Measurements from ENCODE around the gene ZNF700. TPM values are rescaled to one million over a fixed set of nuclear protein-coding genes. Genes with fewer than 3 reads are reported as not detected.

Gene ZNF700
- total RNA-seq, 2 donors from 2014 or later: 11.6 to 19.2 TPM

DNA sequence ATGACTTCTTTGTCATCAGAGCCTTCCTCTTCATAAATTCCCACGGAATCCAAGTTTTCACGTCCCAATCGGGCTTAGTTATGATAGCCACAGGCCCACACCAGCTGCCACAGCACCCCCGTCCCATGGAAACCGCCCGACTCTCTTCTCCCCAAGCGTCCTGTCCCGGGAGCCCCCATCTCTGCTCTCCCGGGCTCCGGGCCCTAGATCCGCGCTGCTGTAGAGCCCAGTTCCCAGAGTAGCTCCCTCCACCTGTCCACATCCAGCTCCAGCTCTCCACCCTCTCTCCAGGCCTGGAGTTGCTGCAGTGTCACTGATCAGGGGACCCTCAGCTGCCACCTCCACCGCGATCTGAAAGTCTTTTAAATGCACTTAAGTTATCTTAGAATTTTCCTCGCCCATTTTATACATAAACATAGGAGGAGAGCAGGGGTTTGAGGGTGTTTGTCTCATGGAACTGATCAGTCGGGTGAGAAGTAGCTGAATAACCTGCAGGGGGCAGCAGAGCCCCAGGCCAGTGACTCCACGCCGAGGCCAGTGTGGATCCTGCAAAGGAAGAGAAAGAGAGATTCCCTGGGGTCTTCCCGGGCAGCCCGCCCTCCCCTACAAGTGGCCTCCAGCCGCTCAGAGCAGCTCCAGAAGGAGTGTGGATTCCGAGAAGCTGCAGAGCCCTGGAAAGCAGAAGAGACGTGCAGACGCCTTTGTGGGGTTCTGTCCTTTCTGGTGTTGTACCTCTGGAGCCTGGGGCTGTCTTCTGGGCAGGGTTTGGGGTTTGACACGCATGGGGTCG is 38.9 kb downstream of the ZNF700 start:
- H3K9ac ChIP-seq (ENCODE audit: extremely low read depth, low read length, poor library complexity, severe bottlenecking): no peak overlapping the region
- Mint-ChIP-seq H3K9me3 (peaks cover 44% of the 10 kb centered on the region), H3K36me3 (ENCODE audit: low read depth) (peaks cover 12% of the 10 kb centered on the region), H3K27ac (peak overlapping the region; percentile 87), H3K4me1 (peaks cover 17% of the 10 kb centered on the region), H3K27me3 (ENCODE audit: insufficient read depth) (peaks cover 18% of the 10 kb centered on the region), H3K4me3 (peak overlapping the region; percentile 66)
- peak; percentile 89 for DNase-seq
- no peaks in the 10 kb centered on the region for H3K36me3 ChIP-seq (ENCODE audit: control insufficient read depth, insufficient read depth, low read length)
- H3K9me3 ChIP-seq (ENCODE audit: control insufficient read depth, low read length): no peaks in the 10 kb centered on the region
- peak overlapping the region; percentile 88 for H3K4me3 ChIP-seq (ENCODE audit: low read length)
- H3K27ac ChIP-seq (ENCODE audit: low read depth, low read length): no peak overlapping the region
- 39 to 40% methylated on average over 4 to 26 of the region's 26 CpGs for WGBS, 2 experiments (ENCODE audit: insufficient coverage in 1 of 2, insufficient read length in 1 of 2)
- TF ChIP-seq, protein P1, sequence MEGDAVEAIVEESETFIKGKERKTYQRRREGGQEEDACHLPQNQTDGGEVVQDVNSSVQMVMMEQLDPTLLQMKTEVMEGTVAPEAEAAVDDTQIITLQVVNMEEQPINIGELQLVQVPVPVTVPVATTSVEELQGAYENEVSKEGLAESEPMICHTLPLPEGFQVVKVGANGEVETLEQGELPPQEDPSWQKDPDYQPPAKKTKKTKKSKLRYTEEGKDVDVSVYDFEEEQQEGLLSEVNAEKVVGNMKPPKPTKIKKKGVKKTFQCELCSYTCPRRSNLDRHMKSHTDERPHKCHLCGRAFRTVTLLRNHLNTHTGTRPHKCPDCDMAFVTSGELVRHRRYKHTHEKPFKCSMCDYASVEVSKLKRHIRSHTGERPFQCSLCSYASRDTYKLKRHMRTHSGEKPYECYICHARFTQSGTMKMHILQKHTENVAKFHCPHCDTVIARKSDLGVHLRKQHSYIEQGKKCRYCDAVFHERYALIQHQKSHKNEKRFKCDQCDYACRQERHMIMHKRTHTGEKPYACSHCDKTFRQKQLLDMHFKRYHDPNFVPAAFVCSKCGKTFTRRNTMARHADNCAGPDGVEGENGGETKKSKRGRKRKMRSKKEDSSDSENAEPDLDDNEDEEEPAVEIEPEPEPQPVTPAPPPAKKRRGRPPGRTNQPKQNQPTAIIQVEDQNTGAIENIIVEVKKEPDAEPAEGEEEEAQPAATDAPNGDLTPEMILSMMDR (conservative IDR thresholded peaks at IDR 0.05): peak; percentile 92
- H3K27me3 ChIP-seq (ENCODE audit: control insufficient read depth, insufficient read depth, low read length, poor library complexity, severe bottlenecking): no peaks in the 10 kb centered on the region
- peaks cover 4% of the 10 kb centered on the region for H3K4me1 ChIP-seq (ENCODE audit: control insufficient read depth, insufficient read depth, low read length)

DNA sequence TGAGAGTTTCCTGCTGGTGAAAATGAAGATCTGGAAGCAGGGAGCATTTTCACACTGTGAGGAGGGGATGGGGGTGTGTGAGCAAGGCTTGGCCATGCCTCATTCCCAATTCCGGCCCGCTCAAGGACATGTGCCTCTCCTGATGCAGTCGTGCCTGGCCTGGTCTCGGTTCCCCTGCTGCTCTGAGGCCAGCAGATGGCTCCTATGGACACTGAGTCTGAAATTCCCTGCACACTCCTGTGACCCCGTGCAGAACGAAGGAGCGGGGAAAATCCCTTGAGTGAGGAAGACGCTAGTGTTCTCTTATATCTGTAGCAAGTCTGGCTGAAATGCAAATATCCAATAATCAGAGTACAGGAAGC is 39.6 kb downstream of the ZNF700 start:
- H3K4me3 ChIP-seq (ENCODE audit: low read length): peak overlapping the region; percentile 88
- H3K4me3 Mint-ChIP-seq: peak overlapping the region; percentile 66
- no peaks in the 10 kb centered on the region for H3K27me3 ChIP-seq (ENCODE audit: control insufficient read depth, insufficient read depth, low read length, poor library complexity, severe bottlenecking)
- peak overlapping the region; percentile 89 for H3K27ac Mint-ChIP-seq
- peaks cover 17% of the 10 kb centered on the region for H3K4me1 Mint-ChIP-seq
- TF ChIP-seq, protein P1 (conservative IDR thresholded peaks at IDR 0.05): no peak
- H3K9me3 Mint-ChIP-seq: peaks cover 40% of the 10 kb centered on the region
- H3K9me3 ChIP-seq (ENCODE audit: control insufficient read depth, low read length): no peaks in the 10 kb centered on the region
- peaks cover 18% of the 10 kb centered on the region for H3K27me3 Mint-ChIP-seq (ENCODE audit: insufficient read depth)
- no peak overlapping the region for H3K9ac ChIP-seq (ENCODE audit: extremely low read depth, low read length, poor library complexity, severe bottlenecking)
- H3K36me3 Mint-ChIP-seq (ENCODE audit: low read depth): peaks cover 16% of the 10 kb centered on the region
- peaks cover 4% of the 10 kb centered on the region for H3K4me1 ChIP-seq (ENCODE audit: control insufficient read depth, insufficient read depth, low read length)
- no peaks in the 10 kb centered on the region for H3K36me3 ChIP-seq (ENCODE audit: control insufficient read depth, insufficient read depth, low read length)
- no peak overlapping the region for H3K27ac ChIP-seq (ENCODE audit: low read depth, low read length)
- no peak for DNase-seq
- WGBS, 2 experiments (ENCODE audit: insufficient coverage in 1 of 2, insufficient read length in 1 of 2): 14 to 20% methylated on average over 4 to 8 of the region's 8 CpGs

DNA sequence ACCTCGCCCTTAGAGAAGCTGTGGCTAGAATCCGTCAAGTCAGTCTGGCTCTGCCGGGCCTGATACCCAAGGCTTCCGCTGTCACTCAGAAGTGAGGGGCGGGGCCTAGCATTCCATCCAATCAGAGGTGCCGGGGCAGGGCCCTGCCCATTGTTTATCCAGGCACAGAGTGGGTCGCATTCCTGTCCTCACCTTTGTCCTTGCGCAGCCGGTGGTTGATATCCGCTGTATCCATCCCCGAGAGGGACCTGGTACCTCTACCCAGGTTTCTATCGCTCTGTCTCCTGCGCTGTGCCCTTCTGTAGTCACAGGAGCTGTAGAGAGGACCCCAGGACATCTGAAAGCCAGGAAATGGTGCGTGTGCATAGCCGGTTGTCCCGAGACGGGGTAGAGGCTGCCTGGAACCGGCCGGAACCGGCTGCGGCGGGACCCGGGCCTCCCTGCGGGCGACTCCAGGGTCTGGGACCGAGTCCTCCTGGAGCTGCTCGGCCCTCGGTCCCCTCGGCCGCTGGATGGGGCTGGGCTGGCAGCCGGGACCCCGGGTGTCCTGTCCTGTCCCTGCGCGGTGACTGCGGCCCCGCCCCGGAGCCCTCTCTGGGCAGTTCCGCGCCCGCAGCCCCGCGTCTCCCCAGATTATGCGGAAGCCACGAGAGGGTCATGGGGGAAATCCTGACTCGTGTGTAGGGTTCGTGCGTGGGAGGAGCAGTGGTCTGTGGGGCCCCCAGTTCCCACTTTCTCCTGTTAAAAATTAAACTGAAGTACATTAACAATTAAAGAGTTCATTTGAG is 40.1 kb downstream of the ZNF700 start, which contains the start of gene ZNF763:
Gene ZNF763, plus strand, starts transcription at position 183 of the 788 bp plus-strand sequence. Its CDS starts 169 bp downstream, at position 352.
- Mint-ChIP-seq H3K4me3 (peak within 1 kb of the TSS; percentile 66), H3K27ac (peak within 1 kb of the TSS; percentile 89), H3K9me3 (peaks cover 37% of the 10 kb centered on the region), H3K4me1 (peaks cover 17% of the 10 kb centered on the region), H3K27me3 (ENCODE audit: insufficient read depth) (peaks cover 18% of the 10 kb centered on the region), H3K36me3 (ENCODE audit: low read depth) (peaks cover 22% of the 10 kb centered on the region)
- Histone ChIP-seq H3K27me3 (ENCODE audit: control insufficient read depth, insufficient read depth, low read length, poor library complexity, severe bottlenecking) (no peaks in the 10 kb centered on the region), H3K9me3 (ENCODE audit: control insufficient read depth, low read length) (no peaks in the 10 kb centered on the region), H3K36me3 (ENCODE audit: control insufficient read depth, insufficient read depth, low read length) (no peaks in the 10 kb centered on the region), H3K9ac (ENCODE audit: extremely low read depth, low read length, poor library complexity, severe bottlenecking) (peak within 1 kb of the TSS; percentile 65), H3K27ac (ENCODE audit: low read depth, low read length) (peak within 1 kb of the TSS; percentile 70), H3K4me3 (ENCODE audit: low read length) (peak within 1 kb of the TSS; percentile 88), H3K4me1 (ENCODE audit: control insufficient read depth, insufficient read depth, low read length) (peaks cover 4% of the 10 kb centered on the region)
- WGBS, 2 experiments (ENCODE audit: insufficient coverage in 1 of 2, insufficient read length in 1 of 2): 0 to 1% methylated on average over 30 to 47 of the region's 47 CpGs
- TF ChIP-seq, protein P1 (conservative IDR thresholded peaks at IDR 0.05): no peak
- DNase-seq: peak; percentile 98

Measured in endodermal cell (in vitro differentiated cells).